Forelimb muscle (tissue), 1 donor: Measurements from ENCODE around the gene STRN. TPM values are rescaled to one million over a fixed set of nuclear protein-coding genes. Genes with fewer than 3 reads are reported as not detected.

Experiments used
- polyA plus RNA-seq: library from polyadenylated mRNA; unstranded; fragments of 120-200 nt; gene quantifications from one replicate; pipeline ENCODE4 v1.2.1, GENCODE V29; 2013; ENCODE audit not compliant: insufficient read length

STRN gene
- polyA plus RNA-seq, 1 donor = 22.5 TPM

Other genes with a start within 250 kb of the STRN start
- 13.1 TPM for gene HEATR5B, start 117.8 kb upstream of the STRN start, polyA plus RNA-seq
- 7.6 TPM for gene GPATCH11, start 118.0 kb upstream of the STRN start, polyA plus RNA-seq
- 18.6 TPM for gene EIF2AK2, start 190.4 kb upstream of the STRN start, polyA plus RNA-seq
- not detected for gene SULT6B1, start 222.1 kb upstream of the STRN start, polyA plus RNA-seq
- gene CEBPZOS, start 230.0 kb upstream of the STRN start, polyA plus RNA-seq = 35.9 TPM